A549 (cell line): ENCODE results near the gene GNG8. TPM values are rescaled to one million over a fixed set of nuclear protein-coding genes. Genes with fewer than 3 reads are reported as not detected.
A peak's percentile ranks its signal among the peaks of the same experiment; 100 is the strongest.

Experiments used
- ATAC-seq, 2 experiments: fragments of 200-7000 bp in 1 of 2; fragments of >200 bp in 1 of 2; cut with Nextera tagmentation in 1 of 2; cut with Tn5 transposase in 1 of 2; 3 replicates each; pipeline versions ENCODE4 v1.8.0 to v1.9.1; 2018 to 2020; ENCODE audit warnings: mild to moderate bottlenecking in 1 of 2, moderate library complexity in 1 of 2
- CTCF ChIA-PET: fragments of 300-600 bp; sonication (Branson Sonifier 250); formaldehyde crosslinking; extraction: SDS; loops from one replicate; lab custom pipeline; 2021; ENCODE audit warnings: antibody characterized with exemption, inconsistent platforms; lab: Yijun Ruan, JAX
- POLR2A ChIA-PET: fragments of 350-600 bp; formaldehyde crosslinking; extraction: SDS; loops from one replicate; lab custom pipeline; 2021; ENCODE audit warnings: antibody characterized with exemption, inconsistent platforms; lab: Yijun Ruan, JAX
- DNase-seq, 2 experiments: peaks; one replicate each; pipeline versions ENCODE4 v3.0.0 to v3.0.0-alpha.2; 2011 to 2016; ENCODE audit warnings: low read depth in 1 of 2, low spot score in 1 of 2
- FAIRE-seq: peaks from 2 replicates; lab custom pipeline; 2011; peaks lifted over from hg19 to GRCh38; lab: Jason Lieb, UNC
- H3K27ac ChIP-seq, 2 experiments: fragments of >200 bp; sonication (Bioruptor Twin); formaldehyde crosslinking; 3 replicates each; pipeline ENCODE4 v1.5.1; 2016 to 2017
- H3K4me1 ChIP-seq: fragments of >200 bp; sonication (Bioruptor Twin); formaldehyde crosslinking; 3 replicates; pipeline ENCODE4 v1.6.1; 2016
- H3K4me2 ChIP-seq: fragments of >200 bp; sonication (Bioruptor Twin); formaldehyde crosslinking; 3 replicates; pipeline ENCODE4 v1.6.1; 2016
- H3K4me3 ChIP-seq: fragments of >200 bp; sonication (Bioruptor Twin); formaldehyde crosslinking; 3 replicates; pipeline ENCODE4 v1.5.1; 2016
- H3K9me3 ChIP-seq: fragments of >200 bp; sonication (Bioruptor Twin); formaldehyde crosslinking; 3 replicates; pipeline ENCODE4 v1.6.1; 2016
- BHLHE40 ChIP-seq: IDR thresholded peaks from 2 replicates; pipeline ENCODE4 v1.6.1; 2012; ENCODE audit warnings: low read depth, low read length, inconsistent platforms
- CEBPB ChIP-seq, 2 experiments: fragments of >200 bp in 1 of 2; sonication (Bioruptor Twin) in 1 of 2; formaldehyde crosslinking in 1 of 2; IDR thresholded peaks; 2 replicates each; pipeline ENCODE4 v1.6.1; 2012 to 2016
- EHF ChIP-seq: fragments of 250-450 bp; sonication (Bioruptor Pico); IDR thresholded peaks from 2 replicates; pipeline ENCODE4 v1.5.0; 2020; ENCODE audit warnings: mild to moderate bottlenecking
- EP300 ChIP-seq, 2 experiments: fragments of >200 bp; sonication (Bioruptor Twin); formaldehyde crosslinking; IDR thresholded peaks; 2 replicates in 1 of 2; 3 replicates in 1 of 2; pipeline ENCODE4 v1.6.1; 2016 to 2017
- FOSB ChIP-seq: fragments of 250-450 bp; sonication (Bioruptor Pico); IDR thresholded peaks from 2 replicates; pipeline ENCODE4 v1.5.0; 2020; ENCODE audit warnings: mild to moderate bottlenecking, moderate library complexity
- FOXS1 ChIP-seq: fragments of 250-450 bp; sonication (Bioruptor Pico); IDR thresholded peaks from 2 replicates; pipeline ENCODE4 v1.5.0; 2020; ENCODE audit warnings: mild to moderate bottlenecking, moderate library complexity
- GATA3 ChIP-seq: IDR thresholded peaks from 2 replicates; pipeline ENCODE4 v1.6.1; 2012; ENCODE audit warnings: borderline replicate concordance
- KDM1A ChIP-seq: fragments of 200-600 bp; sonication (generic); IDR thresholded peaks from 2 replicates; pipeline ENCODE4 v1.6.1; 2016; ENCODE audit warnings: low read depth, mild to moderate bottlenecking
- MYC ChIP-seq: IDR thresholded peaks from 2 replicates; pipeline ENCODE4 v1.6.1; 2012; ENCODE audit warnings: mild to moderate bottlenecking, inconsistent platforms, low read length, improper control_type of control experiment, borderline replicate concordance
- NR3C1 ChIP-seq: fragments of >200 bp; sonication (Bioruptor Twin); formaldehyde crosslinking; IDR thresholded peaks from 3 replicates; pipeline ENCODE4 v1.6.1; 2017
- PHF8 ChIP-seq: fragments of 200-600 bp; sonication (generic); IDR thresholded peaks from 2 replicates; pipeline ENCODE4 v1.6.1; 2016; ENCODE audit warnings: low read depth, mild to moderate bottlenecking, antibody characterized with exemption, moderate library complexity, borderline replicate concordance
- POLR2AphosphoS2 ChIP-seq: conservative IDR thresholded peaks from 2 replicates; pipeline ENCODE4 v1.6.1; 2012; ENCODE audit warnings: low read length, improper control_type of control experiment, inconsistent platforms
- RARB ChIP-seq: fragments of 250-450 bp; sonication (Bioruptor Pico); IDR thresholded peaks from 2 replicates; pipeline ENCODE4 v1.8.0; 2021; ENCODE audit warnings: mild to moderate bottlenecking, moderate library complexity
- RCOR1 ChIP-seq: fragments of 150-350 bp; IDR thresholded peaks from 2 replicates; pipeline ENCODE4 v1.6.1; 2014; ENCODE audit warnings: antibody characterized with exemption, low read length, low read depth
- RNF2 ChIP-seq: fragments of 200-600 bp; sonication (generic); IDR thresholded peaks from 2 replicates; pipeline ENCODE4 v1.6.1; 2016; ENCODE audit warnings: low read depth, mild to moderate bottlenecking, antibody characterized with exemption, moderate library complexity, borderline replicate concordance
- SMC3 ChIP-seq: fragments of >200 bp; sonication (Bioruptor Twin); formaldehyde crosslinking; IDR thresholded peaks from 3 replicates; pipeline ENCODE4 v1.6.1; 2018; ENCODE audit warnings: inconsistent platforms
- TFCP2L1 ChIP-seq: fragments of 250-450 bp; sonication (Bioruptor Pico); IDR thresholded peaks from 2 replicates; pipeline ENCODE4 v1.5.0; 2021; ENCODE audit warnings: mild to moderate bottlenecking
- TP53 ChIP-seq: fragments of 250-450 bp; sonication (Bioruptor Pico); IDR thresholded peaks from 2 replicates; pipeline ENCODE4 v1.5.0; 2021; ENCODE audit warnings: mild to moderate bottlenecking, moderate library complexity
- ZFP36 ChIP-seq: fragments of 450-650 bp; IDR thresholded peaks from 2 replicates; pipeline ENCODE4 v1.6.1; 2014; ENCODE audit warnings: borderline replicate concordance; ENCODE audit not compliant: partially characterized antibody
- WGBS: methylation state at CpG from one replicate; pipeline ENCODE4 v1.1.6; 2017; ENCODE audit errors: missing lambda C conversion rate; 5-methylcytosine and 5-hydroxymethylcytosine counted together
- polyA plus RNA-seq, 4 experiments: library from polyadenylated mRNA; depleted of rRNA in 3 of 4; stranded (reverse); fragments of >200 nt; fragmentation: RNase III in 1 of 4; extraction: RNeasy Plus Mini Kit Qiagen cat#74134 plus additional on column Dnase treatment in 1 of 4; gene quantifications; 2 replicates in 3 of 4; 3 replicates in 1 of 4; pipeline ENCODE4 v1.2.3, GENCODE V29; 2011 to 2017
- TF ChIP-seq, protein P1 (sequence below): fragments of 250-450 bp; sonication (Bioruptor Pico); IDR thresholded peaks from 2 replicates; pipeline ENCODE4 v1.5.0; 2020; ENCODE audit warnings: low read depth, mild to moderate bottlenecking, moderate library complexity
- TF ChIP-seq, protein P2 (sequence below): fragments of 200-600 bp; sonication (generic); IDR thresholded peaks from 2 replicates; pipeline ENCODE4 v1.6.1; 2016; ENCODE audit warnings: antibody characterized with exemption, mild to moderate bottlenecking, moderate library complexity

Gene GNG8
- polyA plus RNA-seq, 2 of the 4 experiments (the other 2 are of a cell fraction), result not detected

DNA sequence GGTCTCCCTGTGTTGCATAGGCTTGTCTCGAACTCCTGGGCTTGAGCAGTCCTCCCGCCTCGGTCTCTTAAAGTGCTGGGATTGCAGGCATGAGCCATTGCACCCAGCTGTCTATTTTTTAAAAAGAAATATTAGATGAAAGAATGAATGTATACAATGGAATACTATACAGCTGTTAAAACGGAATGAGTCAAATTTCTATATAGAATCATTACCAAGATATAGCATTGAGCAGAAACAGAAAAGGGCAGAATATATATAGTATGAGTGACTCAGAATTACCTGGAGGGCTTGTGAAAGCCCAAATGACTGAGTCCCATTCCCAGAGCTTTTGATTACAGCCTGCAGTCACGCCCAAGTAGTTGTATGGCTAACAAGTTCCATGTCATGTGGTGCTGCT lies 20.5 kb upstream of the GNG8 start:
- DNase-seq, result no peak
- Histone ChIP-seq H3K4me3 (no peak overlapping the region), H3K4me2 (no peak overlapping the region), H3K9me3 (no peaks in the 10 kb centered on the region), H3K27ac (no peak overlapping the region), H3K4me1 (peaks cover 17% of the 10 kb centered on the region)
- FAIRE-seq, result no peak
- ChIA-PET CTCF (interaction anchor here (0.6 to 9.0 kb wide), 12 partner anchors 12 to 184 kb away, joined by 3 to 73 read pairs (median 4); no protein-coding TSS in a partner anchor), POLR2A (interaction anchor here (0.7 to 1.0 kb wide), 2 partner anchors 17 to 132 kb away, joined by 3 to 4 read pairs; partner anchors contain the start of gene SLC1A5)
- no peak for TF ChIP-seq FOXS1 (CRISPR knock-in tag)
- no peak for TF ChIP-seq KDM1A
- TF ChIP-seq BHLHE40, result no peak
- TF ChIP-seq MYC, result no peak
- TF ChIP-seq CEBPB (IDR thresholded peaks at IDR 0.05), result no peak
- no peak for TF ChIP-seq RARB
- TF ChIP-seq RNF2, result no peak
- TF ChIP-seq POLR2AphosphoS2, result no peak
- TF ChIP-seq, protein P1, sequence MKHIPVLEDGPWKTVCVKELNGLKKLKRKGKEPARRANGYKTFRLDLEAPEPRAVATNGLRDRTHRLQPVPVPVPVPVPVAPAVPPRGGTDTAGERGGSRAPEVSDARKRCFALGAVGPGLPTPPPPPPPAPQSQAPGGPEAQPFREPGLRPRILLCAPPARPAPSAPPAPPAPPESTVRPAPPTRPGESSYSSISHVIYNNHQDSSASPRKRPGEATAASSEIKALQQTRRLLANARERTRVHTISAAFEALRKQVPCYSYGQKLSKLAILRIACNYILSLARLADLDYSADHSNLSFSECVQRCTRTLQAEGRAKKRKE (CRISPR knock-in tag), result no peak
- no peak for TF ChIP-seq TP53 (CRISPR knock-in tag)
- 72% methylated on average over 5 of the region's 5 CpGs for WGBS
- ATAC-seq, result no peak

DNA sequence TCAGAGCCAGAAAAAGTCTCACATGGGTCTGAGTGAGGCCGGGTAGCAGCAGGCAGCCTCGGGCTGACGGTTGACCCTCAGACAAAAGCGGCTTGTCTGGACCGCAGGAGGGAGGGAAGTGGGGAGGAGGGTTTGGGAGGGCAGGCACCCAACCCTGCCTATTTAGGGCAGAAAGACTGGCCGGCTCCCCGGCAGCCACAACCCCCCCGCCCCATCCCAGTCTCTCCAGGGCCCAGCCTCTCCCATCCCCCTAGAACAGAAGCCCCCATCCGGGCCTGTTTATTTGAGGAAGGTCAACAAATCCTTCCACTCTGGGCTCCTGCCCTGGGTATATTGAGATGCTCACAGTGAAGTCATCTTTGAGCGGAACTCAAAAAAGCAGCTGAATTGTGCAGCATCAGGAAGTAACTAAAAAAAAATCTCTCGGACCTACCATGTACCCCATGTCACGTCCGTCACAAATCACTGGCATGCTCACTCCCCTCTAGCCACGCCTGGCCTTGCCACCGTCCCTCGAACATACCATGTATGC lies 18.7 kb upstream of the GNG8 start:
- no peak overlapping the region for H3K4me2 ChIP-seq
- 66% methylated on average over 16 of the region's 16 CpGs for WGBS
- ChIA-PET POLR2A (no interaction called here), CTCF (interaction anchor here (1.0 to 9.0 kb wide), 3 partner anchors 10 to 42 kb away, joined by 3 to 73 read pairs (median 4); no protein-coding TSS in a partner anchor)
- no peaks in the 10 kb centered on the region for H3K9me3 ChIP-seq
- DNase-seq, result no peak
- FAIRE-seq, result no peak
- ATAC-seq, result no peak
- no peak overlapping the region for H3K4me3 ChIP-seq
- H3K4me1 ChIP-seq, result peaks cover 7% of the 10 kb centered on the region
- TF ChIP-seq RCOR1, result no peak
- TF ChIP-seq FOSB, result no peak
- TF ChIP-seq, protein P2, sequence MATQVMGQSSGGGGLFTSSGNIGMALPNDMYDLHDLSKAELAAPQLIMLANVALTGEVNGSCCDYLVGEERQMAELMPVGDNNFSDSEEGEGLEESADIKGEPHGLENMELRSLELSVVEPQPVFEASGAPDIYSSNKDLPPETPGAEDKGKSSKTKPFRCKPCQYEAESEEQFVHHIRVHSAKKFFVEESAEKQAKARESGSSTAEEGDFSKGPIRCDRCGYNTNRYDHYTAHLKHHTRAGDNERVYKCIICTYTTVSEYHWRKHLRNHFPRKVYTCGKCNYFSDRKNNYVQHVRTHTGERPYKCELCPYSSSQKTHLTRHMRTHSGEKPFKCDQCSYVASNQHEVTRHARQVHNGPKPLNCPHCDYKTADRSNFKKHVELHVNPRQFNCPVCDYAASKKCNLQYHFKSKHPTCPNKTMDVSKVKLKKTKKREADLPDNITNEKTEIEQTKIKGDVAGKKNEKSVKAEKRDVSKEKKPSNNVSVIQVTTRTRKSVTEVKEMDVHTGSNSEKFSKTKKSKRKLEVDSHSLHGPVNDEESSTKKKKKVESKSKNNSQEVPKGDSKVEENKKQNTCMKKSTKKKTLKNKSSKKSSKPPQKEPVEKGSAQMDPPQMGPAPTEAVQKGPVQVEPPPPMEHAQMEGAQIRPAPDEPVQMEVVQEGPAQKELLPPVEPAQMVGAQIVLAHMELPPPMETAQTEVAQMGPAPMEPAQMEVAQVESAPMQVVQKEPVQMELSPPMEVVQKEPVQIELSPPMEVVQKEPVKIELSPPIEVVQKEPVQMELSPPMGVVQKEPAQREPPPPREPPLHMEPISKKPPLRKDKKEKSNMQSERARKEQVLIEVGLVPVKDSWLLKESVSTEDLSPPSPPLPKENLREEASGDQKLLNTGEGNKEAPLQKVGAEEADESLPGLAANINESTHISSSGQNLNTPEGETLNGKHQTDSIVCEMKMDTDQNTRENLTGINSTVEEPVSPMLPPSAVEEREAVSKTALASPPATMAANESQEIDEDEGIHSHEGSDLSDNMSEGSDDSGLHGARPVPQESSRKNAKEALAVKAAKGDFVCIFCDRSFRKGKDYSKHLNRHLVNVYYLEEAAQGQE, result no peak
- no peak for TF ChIP-seq GATA3
- no peak for TF ChIP-seq NR3C1
- no peak for TF ChIP-seq EP300 (IDR thresholded peaks at IDR 0.05)
- TF ChIP-seq RNF2, result no peak
- no peak for TF ChIP-seq TFCP2L1 (CRISPR knock-in tag)
- TF ChIP-seq PHF8, result no peak
- TF ChIP-seq, all 56 proteins: peak for 0
- H3K27ac ChIP-seq, result no peak overlapping the region

DNA sequence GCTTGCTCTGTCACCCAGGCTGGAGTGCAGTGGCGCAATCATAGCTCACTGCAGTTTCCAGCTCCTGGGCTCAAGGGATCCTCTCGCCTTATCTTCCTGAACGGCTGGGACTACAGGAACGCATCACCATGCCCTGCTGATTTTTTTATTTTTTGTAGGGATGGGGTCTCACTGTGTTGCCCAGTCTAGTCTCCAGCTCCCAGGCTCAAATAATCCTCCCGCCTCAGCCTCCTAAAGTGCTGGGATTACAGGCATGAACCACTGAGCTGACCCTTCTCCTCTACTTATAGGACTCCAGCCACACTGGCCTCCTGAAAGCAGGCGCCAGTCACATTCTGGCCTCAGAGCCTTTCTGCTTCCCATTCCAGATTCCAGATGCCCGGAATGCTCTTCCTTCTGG lies 14.4 kb upstream of the GNG8 start:
- TF ChIP-seq EHF (CRISPR knock-in tag) (no peak), ZFP36 (no peak), POLR2AphosphoS2 (no peak), CEBPB (IDR thresholded peaks at IDR 0.05) (peak in 1 of 2 experiments; percentile 35; a peak in 1 of 4 replicates), SMC3 (no peak)

More for the DNA sequence above, 14.4 kb upstream of the GNG8 start:
- Histone ChIP-seq H3K9me3 (peaks cover 16% of the 10 kb centered on the region), H3K27ac (no peak overlapping the region), H3K4me2 (no peak overlapping the region), H3K4me1 (no peaks in the 10 kb centered on the region), H3K4me3 (no peak overlapping the region)
- ATAC-seq, result peak in 1 of 2 experiments; percentile 30; a peak in 2 of 6 replicates
- ChIA-PET CTCF (interaction anchor here (0.9 to 9.0 kb wide), 4 partner anchors 9 to 78 kb away, joined by 4 to 73 read pairs (median 18); partner anchors contain the start of gene DACT3), POLR2A (no interaction called here)
- no peak for DNase-seq
- FAIRE-seq, result no peak
- 89% methylated on average over 7 of the region's 7 CpGs for WGBS
